ENCODE measurements around the gene DLG2.

Gene DLG2

GRCh38 chr11:85394283-85394682, 232.9 kb downstream of the DLG2 start:
- H3K27ac ChIP-seq = no peak overlapping the region
- H3K4me1 ChIP-seq (ENCODE audit: control insufficient read depth in 1 of 2, insufficient read depth in 1 of 2, low read depth in 1 of 2, low read length in 1 of 2) = no peaks in the 10 kb centered on the region
- H3K4me3 ChIP-seq (ENCODE audit: low read depth in 1 of 2, low read length in 1 of 2) = no peak overlapping the region
- H3K9me3 ChIP-seq = no peaks in the 10 kb centered on the region
- no peaks in the 10 kb centered on the region for H3K36me3 ChIP-seq
- no peaks in the 10 kb centered on the region for H3K27me3 ChIP-seq
- TF ChIP-seq, protein P1, sequence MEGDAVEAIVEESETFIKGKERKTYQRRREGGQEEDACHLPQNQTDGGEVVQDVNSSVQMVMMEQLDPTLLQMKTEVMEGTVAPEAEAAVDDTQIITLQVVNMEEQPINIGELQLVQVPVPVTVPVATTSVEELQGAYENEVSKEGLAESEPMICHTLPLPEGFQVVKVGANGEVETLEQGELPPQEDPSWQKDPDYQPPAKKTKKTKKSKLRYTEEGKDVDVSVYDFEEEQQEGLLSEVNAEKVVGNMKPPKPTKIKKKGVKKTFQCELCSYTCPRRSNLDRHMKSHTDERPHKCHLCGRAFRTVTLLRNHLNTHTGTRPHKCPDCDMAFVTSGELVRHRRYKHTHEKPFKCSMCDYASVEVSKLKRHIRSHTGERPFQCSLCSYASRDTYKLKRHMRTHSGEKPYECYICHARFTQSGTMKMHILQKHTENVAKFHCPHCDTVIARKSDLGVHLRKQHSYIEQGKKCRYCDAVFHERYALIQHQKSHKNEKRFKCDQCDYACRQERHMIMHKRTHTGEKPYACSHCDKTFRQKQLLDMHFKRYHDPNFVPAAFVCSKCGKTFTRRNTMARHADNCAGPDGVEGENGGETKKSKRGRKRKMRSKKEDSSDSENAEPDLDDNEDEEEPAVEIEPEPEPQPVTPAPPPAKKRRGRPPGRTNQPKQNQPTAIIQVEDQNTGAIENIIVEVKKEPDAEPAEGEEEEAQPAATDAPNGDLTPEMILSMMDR (IDR thresholded peaks at IDR 0.05) = no peak

GRCh38 chr11:85391141-85391540, 236.0 kb downstream of the DLG2 start:
- H3K27me3 ChIP-seq = no peaks in the 10 kb centered on the region
- TF ChIP-seq, protein P1 (IDR thresholded peaks at IDR 0.05) = no peak
- no peaks in the 10 kb centered on the region for H3K36me3 ChIP-seq
- H3K4me3 ChIP-seq (ENCODE audit: low read depth in 1 of 2, low read length in 1 of 2) = no peak overlapping the region
- no peaks in the 10 kb centered on the region for H3K4me1 ChIP-seq (ENCODE audit: control insufficient read depth in 1 of 2, insufficient read depth in 1 of 2, low read depth in 1 of 2, low read length in 1 of 2)
- no peaks in the 10 kb centered on the region for H3K9me3 ChIP-seq
- no peak overlapping the region for H3K27ac ChIP-seq

- no peaks in the 10 kb centered on the region for H3K9me3 ChIP-seq
- H3K27me3 ChIP-seq = no peaks in the 10 kb centered on the region
- no peaks in the 10 kb centered on the region for H3K36me3 ChIP-seq
- no peaks in the 10 kb centered on the region for H3K4me1 ChIP-seq (ENCODE audit: control insufficient read depth in 1 of 2, insufficient read depth in 1 of 2, low read depth in 1 of 2, low read length in 1 of 2)
- TF ChIP-seq, protein P1 (IDR thresholded peaks at IDR 0.05) = no peak
- no peak overlapping the region for H3K27ac ChIP-seq
- H3K4me3 ChIP-seq (ENCODE audit: low read depth in 1 of 2, low read length in 1 of 2) = no peak overlapping the region
Measured at GRCh38 chr11:85385547-85385946, 241.6 kb downstream of the DLG2 start.

DNA sequence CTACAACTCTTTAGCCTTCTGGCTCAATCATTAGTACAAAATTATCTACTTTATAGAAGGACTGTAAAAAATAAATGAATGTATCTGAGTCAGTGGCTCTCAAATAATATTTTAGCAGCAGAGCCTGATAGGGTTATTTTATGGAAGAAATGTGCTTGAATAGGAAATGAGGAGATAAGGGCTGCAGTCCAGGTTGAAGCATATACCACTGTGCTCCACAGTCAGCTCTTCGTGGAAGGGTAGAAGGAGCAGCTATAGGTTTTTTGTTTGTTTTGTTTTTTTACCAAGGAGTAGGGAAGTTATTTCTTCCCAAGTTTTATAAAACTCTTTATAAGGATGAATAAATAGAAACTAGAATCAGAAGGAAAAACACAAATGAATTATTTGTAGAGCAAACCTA, 242.0 kb downstream of the DLG2 start:
- H3K36me3 ChIP-seq = no peaks in the 10 kb centered on the region
- H3K27ac ChIP-seq = no peak overlapping the region
- H3K4me3 ChIP-seq (ENCODE audit: low read depth in 1 of 2, low read length in 1 of 2) = no peak overlapping the region
- no peaks in the 10 kb centered on the region for H3K27me3 ChIP-seq
- H3K9me3 ChIP-seq = no peaks in the 10 kb centered on the region
- no peaks in the 10 kb centered on the region for H3K4me1 ChIP-seq (ENCODE audit: control insufficient read depth in 1 of 2, insufficient read depth in 1 of 2, low read depth in 1 of 2, low read length in 1 of 2)
- TF ChIP-seq, protein P1 (IDR thresholded peaks at IDR 0.05) = no peak

DNA sequence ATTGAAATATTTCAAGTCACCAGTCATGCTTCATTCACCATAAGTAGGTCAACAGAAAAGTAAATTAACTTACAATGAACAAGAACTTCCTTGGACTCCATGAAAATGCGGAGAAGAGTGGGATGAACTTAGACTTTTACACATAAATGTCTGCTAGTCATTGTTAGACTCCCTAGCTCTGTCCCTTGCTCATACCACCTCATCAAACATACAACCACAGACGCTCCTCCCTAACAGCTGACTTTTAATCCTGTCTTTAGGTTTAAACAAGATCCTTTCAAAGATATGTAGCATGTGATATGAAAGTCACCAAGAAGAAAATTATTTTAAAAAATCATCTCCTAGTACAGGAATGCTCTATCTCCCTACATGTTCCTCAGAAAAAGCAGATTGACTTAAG, 248.1 kb downstream of the DLG2 start:
- Histone ChIP-seq H3K27ac (no peak overlapping the region), H3K27me3 (no peaks in the 10 kb centered on the region), H3K4me3 (ENCODE audit: low read depth in 1 of 2, low read length in 1 of 2) (no peak overlapping the region), H3K9me3 (no peaks in the 10 kb centered on the region), H3K36me3 (no peaks in the 10 kb centered on the region), H3K4me1 (ENCODE audit: control insufficient read depth in 1 of 2, insufficient read depth in 1 of 2, low read depth in 1 of 2, low read length in 1 of 2) (no peaks in the 10 kb centered on the region)
- TF ChIP-seq, protein P1 (IDR thresholded peaks at IDR 0.05) = no peak

GRCh38 chr11:85377901-85378300, 249.2 kb downstream of the DLG2 start:
- H3K27me3 ChIP-seq = no peaks in the 10 kb centered on the region
- no peak overlapping the region for H3K27ac ChIP-seq

More at GRCh38 chr11:85377901-85378300, 249.2 kb downstream of the DLG2 start:
- Histone ChIP-seq H3K9me3 (no peaks in the 10 kb centered on the region), H3K4me1 (ENCODE audit: control insufficient read depth in 1 of 2, insufficient read depth in 1 of 2, low read depth in 1 of 2, low read length in 1 of 2) (no peaks in the 10 kb centered on the region), H3K36me3 (no peaks in the 10 kb centered on the region), H3K4me3 (ENCODE audit: low read depth in 1 of 2, low read length in 1 of 2) (no peak overlapping the region)
- TF ChIP-seq, protein P1 (IDR thresholded peaks at IDR 0.05) = no peak

All from neutrophil (primary cell).